Cardiac fibroblast (primary cell): ENCODE results near the gene FHL2.
A peak's percentile ranks its signal among the peaks of the same experiment; 100 is the strongest.

Experiments
- DNase-seq, 2 donors: peaks; one replicate each; pipeline versions ENCODE4 v3.0.0 to v3.0.0-alpha.2; 2010; ENCODE audit warnings: low read depth in 2 of 2
- H3K4me3 ChIP-seq, 2 donors: replicated peaks in 1 of 2; 1 replicate in 1 of 2; 2 replicates in 1 of 2; pipeline ENCODE4 v1.5.1; 2011; ENCODE audit warnings: low read depth in 2 of 2, low read length in 2 of 2, mild to moderate bottlenecking in 2 of 2, moderate library complexity in 1 of 2
- CTCF ChIP-seq: IDR thresholded peaks from one replicate; pipeline ENCODE4 v1.5.1; 2011; ENCODE audit warnings: low read depth, mild to moderate bottlenecking, low read length, inconsistent platforms

The FHL2 gene

GRCh38 chr2:105385731-105386540 is 12.9 kb downstream of the FHL2 start:
- TF ChIP-seq CTCF: no peak
- DNase-seq: no peak
- no peak overlapping the region for H3K4me3 ChIP-seq

GRCh38 chr2:105384861-105385260 is 14.0 kb downstream of the FHL2 start:
- TF ChIP-seq CTCF: no peak
- no peak overlapping the region for H3K4me3 ChIP-seq
- no peak for DNase-seq

GRCh38 chr2:105384216-105384615 is 14.6 kb downstream of the FHL2 start:
- no peak for DNase-seq
- no peak for TF ChIP-seq CTCF
- no peak overlapping the region for H3K4me3 ChIP-seq

- TF ChIP-seq CTCF: no peak
- DNase-seq: no peak
- no peak overlapping the region for H3K4me3 ChIP-seq
Observed at GRCh38 chr2:105383432-105384166, 15.3 kb downstream of the FHL2 start.

GRCh38 chr2:105382177-105382576 is 16.7 kb downstream of the FHL2 start:
- DNase-seq: no peak
- H3K4me3 ChIP-seq: no peak overlapping the region
- TF ChIP-seq CTCF: no peak

- no peak for TF ChIP-seq CTCF
- peak in 1 of 2 donors; percentile 36 for DNase-seq
- no peak overlapping the region for H3K4me3 ChIP-seq
Observed at GRCh38 chr2:105381101-105381668, 17.7 kb downstream of the FHL2 start.
